SK-N-MC (cell line): Measurements from ENCODE around the gene HSD17B3.
A peak's percentile ranks its signal among the peaks of the same experiment; 100 is the strongest.

ENCODE experiments used
- DNase-seq: peaks from one replicate; pipeline ENCODE4 v3.0.0-alpha.2; 2011; ENCODE audit warnings: low read depth, low spot score
- H3K27ac ChIP-seq: fragments of 200-600 bp; sonication (generic); 2 replicates; pipeline ENCODE4 v1.5.1; 2016; ENCODE audit warnings: mixed run types
- H3K36me3 ChIP-seq: fragments of 200-600 bp; sonication (generic); 2 replicates; pipeline ENCODE4 v1.6.1; 2017; ENCODE audit warnings: antibody characterized with exemption, low read length, mixed read lengths; ENCODE audit not compliant: insufficient read depth
- H3K4me3 ChIP-seq: fragments of 200-600 bp; sonication (generic); 2 replicates; pipeline ENCODE4 v1.5.1; 2016
- H3K9ac ChIP-seq: fragments of 200-600 bp; sonication (generic); 2 replicates; pipeline ENCODE4 v1.8.0; 2017; ENCODE audit warnings: mixed run types, mixed read lengths; ENCODE audit not compliant: insufficient read length
- H3K9me3 ChIP-seq: fragments of 200-600 bp; sonication (generic); 2 replicates; pipeline ENCODE4 v1.6.1; 2017; ENCODE audit warnings: low read depth, mild to moderate bottlenecking, antibody characterized with exemption, low read length, moderate library complexity, mixed read lengths
- EZH2 ChIP-seq: fragments of 200-600 bp; sonication (generic); IDR thresholded peaks from one replicate; pipeline ENCODE4 v1.6.1; 2017; ENCODE audit warnings: antibody characterized with exemption
- FOXP2 ChIP-seq: optimal IDR thresholded peaks from 2 replicates; pipeline ENCODE3; 2011; ENCODE audit warnings: mild to moderate bottlenecking, moderate library complexity; ENCODE audit not compliant: insufficient read depth; ENCODE audit errors: extremely low read length, control extremely low read depth
- POLR2AphosphoS5 ChIP-seq: IDR thresholded peaks from 2 replicates; pipeline ENCODE4 v1.6.1; 2012; ENCODE audit warnings: mild to moderate bottlenecking, low read depth, low read length, borderline replicate concordance

HSD17B3 gene

DNA sequence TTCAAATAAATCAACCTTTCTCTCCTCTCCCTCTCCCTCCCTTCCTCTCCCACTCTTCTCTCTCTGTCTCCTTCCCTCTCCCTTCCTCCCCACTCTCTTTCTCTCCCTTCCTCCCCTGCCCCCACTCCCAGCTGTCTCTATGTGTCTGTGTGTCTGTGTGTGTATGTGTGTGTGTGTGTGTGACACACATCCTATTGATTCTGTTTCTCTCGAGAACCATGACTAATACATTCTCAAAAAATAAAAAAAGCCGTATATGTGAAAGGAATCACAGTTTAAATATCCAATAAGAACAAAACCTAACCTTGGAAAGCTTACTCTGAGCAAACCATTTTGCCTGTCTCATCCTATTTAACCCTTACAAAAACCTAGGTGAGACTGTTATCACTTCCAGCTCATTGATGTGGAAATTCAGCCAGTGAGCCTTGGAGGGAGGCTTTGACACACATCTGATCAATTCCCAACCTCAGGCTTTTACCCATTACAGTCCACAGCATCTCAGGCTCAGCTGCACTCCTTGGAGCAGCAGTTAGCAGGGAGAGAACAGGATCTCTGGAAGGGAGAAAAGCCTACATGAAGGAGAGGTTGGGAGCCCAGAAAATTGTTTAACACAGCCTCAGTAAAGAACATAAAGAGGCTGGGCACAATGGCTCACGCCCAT, 8.3 kb downstream of the HSD17B3 start:
- no peak overlapping the region for H3K9ac ChIP-seq
- no peak overlapping the region for H3K27ac ChIP-seq
- no peak overlapping the region for H3K4me3 ChIP-seq
- no peaks in the 10 kb centered on the region for H3K36me3 ChIP-seq
- TF ChIP-seq POLR2AphosphoS5 (no peak), FOXP2 (no peak), EZH2 (no peak)
- no peaks in the 10 kb centered on the region for H3K9me3 ChIP-seq
- no peak for DNase-seq

DNA sequence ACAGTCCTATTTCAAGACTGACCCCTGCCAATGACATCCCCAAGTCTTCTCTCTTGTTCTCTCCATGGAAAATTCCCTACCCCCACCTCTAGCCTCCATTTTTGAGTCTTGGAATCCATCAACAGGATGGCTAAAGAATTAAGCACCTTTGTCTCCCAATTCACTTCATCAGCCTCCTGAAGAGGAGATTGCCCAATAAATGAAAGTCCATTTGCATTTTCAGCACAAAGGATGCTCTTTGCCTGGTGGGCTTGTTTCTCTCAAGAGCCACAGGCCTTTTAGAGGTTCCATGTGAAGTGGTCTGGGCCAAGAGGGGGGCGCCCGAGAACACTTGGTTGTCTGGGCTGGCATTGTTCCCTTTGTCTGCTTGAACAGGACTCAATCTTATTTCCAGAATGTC, 12.6 kb downstream of the HSD17B3 start:
- H3K4me3 ChIP-seq: no peak overlapping the region
- no peaks in the 10 kb centered on the region for H3K9me3 ChIP-seq
- no peak overlapping the region for H3K27ac ChIP-seq
- no peak overlapping the region for H3K9ac ChIP-seq
- DNase-seq: no peak
- H3K36me3 ChIP-seq: no peaks in the 10 kb centered on the region
- TF ChIP-seq POLR2AphosphoS5: no peak

DNA sequence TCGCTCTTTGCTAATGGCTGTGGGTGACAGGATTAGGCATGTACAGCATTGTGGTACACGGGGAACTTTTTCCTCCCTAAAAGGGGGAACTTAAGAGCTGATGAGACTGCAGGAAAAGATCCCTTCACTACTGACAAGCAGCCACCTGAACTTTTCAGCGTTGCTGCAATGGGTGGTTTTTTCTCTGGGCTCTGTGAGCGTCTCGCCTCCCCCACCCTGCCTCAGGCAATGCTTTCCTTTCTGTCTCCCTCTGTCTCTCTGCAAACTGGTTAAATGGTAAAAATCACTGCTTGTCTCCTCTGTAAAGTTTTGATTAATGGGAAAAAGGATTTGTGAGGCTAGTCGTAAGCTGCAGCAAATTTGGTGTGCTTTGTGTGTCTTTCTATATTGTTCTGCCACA, 20.3 kb downstream of the HSD17B3 start:
- Histone ChIP-seq H3K4me3 (peak overlapping the region; percentile 58), H3K36me3 (no peaks in the 10 kb centered on the region)
- TF ChIP-seq FOXP2: no peak
- TF ChIP-seq POLR2AphosphoS5: no peak
- TF ChIP-seq EZH2: no peak

DNA sequence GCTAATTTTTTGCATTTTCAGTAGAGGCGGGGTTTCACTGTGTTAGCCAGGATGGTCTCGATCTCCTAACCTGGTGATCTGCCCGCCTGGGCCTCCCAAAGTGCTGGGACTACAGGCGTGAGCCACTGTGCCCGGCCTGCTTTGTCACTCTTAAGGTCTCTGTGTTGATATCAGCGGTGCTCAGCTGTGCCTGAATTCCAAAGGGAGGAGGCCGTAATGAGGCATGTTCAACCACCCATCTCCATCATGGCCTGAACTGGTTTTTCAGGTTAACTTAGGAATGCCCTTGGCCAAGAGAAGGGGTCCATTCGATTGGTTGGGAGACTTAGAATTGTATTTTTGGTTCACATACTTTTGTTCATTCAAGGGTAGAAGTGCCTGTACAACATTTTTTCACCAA, 22.0 kb downstream of the HSD17B3 start:
- Histone ChIP-seq H3K27ac (no peak overlapping the region), H3K4me3 (no peak overlapping the region), H3K9ac (no peak overlapping the region), H3K9me3 (no peaks in the 10 kb centered on the region; the same call in 1 of the 2 replicates), H3K36me3 (no peaks in the 10 kb centered on the region)
- DNase-seq: no peak
- TF ChIP-seq EZH2: no peak
- TF ChIP-seq FOXP2: no peak
- TF ChIP-seq POLR2AphosphoS5: no peak

More for the DNA sequence above, 20.3 kb downstream of the HSD17B3 start:
- H3K27ac ChIP-seq: peak overlapping the region; percentile 31; the same call in 1 of the 2 replicates
- DNase-seq: no peak
- H3K9me3 ChIP-seq: no peaks in the 10 kb centered on the region
- H3K9ac ChIP-seq: peak overlapping the region; percentile 23

DNA sequence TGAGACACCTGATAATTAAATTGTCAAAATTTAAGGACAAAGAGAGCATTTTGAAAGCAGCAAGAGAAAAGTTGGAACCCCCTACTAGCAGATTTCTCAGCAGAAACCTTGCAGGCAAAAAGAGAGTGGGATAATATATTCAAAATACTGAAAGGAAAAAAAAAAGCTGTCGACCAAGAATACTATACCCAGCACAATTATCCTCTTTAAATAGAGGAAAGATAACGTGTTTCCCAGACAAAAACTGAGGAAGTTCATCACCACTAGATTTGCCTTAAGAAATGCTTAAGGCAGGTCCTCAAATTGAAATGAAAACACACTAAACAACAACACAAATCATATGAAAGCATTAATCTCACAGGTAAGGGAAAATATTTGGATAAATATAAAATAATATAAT, 27.0 kb downstream of the HSD17B3 start:
- no peak for DNase-seq

DNA sequence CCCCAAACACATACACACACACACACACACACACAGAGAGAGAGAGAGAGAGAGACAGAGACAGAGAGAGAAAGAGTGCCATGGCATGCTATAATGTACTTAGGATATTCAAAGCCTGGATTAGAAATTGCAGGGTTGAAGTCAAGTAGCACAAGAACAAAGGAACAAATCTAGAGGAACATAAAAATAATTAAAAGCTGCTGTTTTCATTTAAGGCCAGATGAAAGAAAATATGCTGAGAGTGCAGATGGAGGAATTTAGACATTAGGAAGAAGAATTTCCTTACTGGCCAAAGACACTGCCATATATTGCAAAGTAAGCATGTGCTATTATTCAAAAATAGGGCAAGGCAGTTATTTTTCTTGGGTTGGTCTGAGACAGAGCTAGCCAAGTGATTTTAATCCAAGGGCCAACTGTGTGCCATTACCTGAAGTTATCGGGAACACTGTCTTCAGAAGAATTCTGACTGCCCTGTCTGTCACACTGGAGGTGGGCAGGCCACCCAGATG, 31.7 kb downstream of the HSD17B3 start:
- DNase-seq: no peak
- H3K36me3 ChIP-seq: no peaks in the 10 kb centered on the region
- no peak overlapping the region for H3K9ac ChIP-seq
- no peaks in the 10 kb centered on the region; the same call in 1 of the 2 replicates for H3K9me3 ChIP-seq
- H3K4me3 ChIP-seq: peak overlapping the region; percentile 21; the same call in 1 of the 2 replicates
- TF ChIP-seq POLR2AphosphoS5: no peak
- TF ChIP-seq FOXP2: no peak
- TF ChIP-seq EZH2: no peak
- peak overlapping the region; percentile 77; the same call in 1 of the 2 replicates for H3K27ac ChIP-seq

More for the DNA sequence above, 27.0 kb downstream of the HSD17B3 start:
- Histone ChIP-seq H3K36me3 (no peaks in the 10 kb centered on the region), H3K27ac (no peak overlapping the region), H3K4me3 (no peak overlapping the region), H3K9ac (no peak overlapping the region), H3K9me3 (no peaks in the 10 kb centered on the region; the same call in 1 of the 2 replicates)
- TF ChIP-seq EZH2: no peak
- TF ChIP-seq POLR2AphosphoS5: no peak
- no peak for TF ChIP-seq FOXP2

DNA sequence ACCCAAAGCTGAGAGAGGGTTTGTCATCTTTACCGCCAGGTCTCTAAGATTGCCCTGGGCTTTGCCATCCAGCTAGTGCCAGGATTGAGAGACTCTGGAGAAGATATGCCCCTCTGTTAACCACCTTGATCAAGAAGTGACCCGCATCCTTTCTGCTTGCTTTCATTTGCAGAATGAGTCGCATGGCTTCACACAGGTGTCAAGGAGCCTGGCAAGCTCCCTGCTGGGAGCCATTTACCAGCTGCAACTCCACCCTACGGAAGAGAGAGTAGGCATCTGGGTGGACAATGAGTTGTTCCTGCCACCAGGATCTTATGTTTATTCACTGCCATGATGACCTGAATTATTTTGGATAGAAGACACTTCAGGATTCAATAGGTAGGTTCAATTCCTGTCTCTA, 43.0 kb downstream of the HSD17B3 start:
- Histone ChIP-seq H3K36me3 (no peaks in the 10 kb centered on the region), H3K4me3 (no peak overlapping the region), H3K27ac (no peak overlapping the region), H3K9ac (no peak overlapping the region), H3K9me3 (no peaks in the 10 kb centered on the region)
- no peak for DNase-seq
- TF ChIP-seq FOXP2 (no peak), EZH2 (no peak), POLR2AphosphoS5 (no peak)

DNA sequence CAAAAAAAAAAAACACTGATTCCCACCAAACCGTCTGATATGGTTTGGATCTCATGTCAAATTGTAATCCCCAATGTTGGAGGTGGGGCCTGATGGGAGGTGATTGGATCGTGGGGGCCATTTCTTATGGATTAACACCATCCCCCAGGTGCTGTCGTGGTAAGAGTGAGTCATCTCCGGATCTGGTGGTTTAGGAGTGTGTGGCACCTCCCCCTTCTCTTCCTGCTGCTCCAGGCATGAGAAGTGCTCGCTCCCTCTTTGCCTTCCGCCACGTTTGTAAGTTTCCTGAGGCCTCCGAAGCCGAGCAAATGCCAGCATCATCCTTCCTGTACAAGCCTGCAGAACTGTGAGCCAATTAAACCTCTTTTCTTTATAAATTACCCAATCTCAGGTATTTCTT, 45.2 kb downstream of the HSD17B3 start:
- H3K27ac ChIP-seq: no peak overlapping the region
- no peak overlapping the region for H3K4me3 ChIP-seq
- TF ChIP-seq FOXP2 (no peak), POLR2AphosphoS5 (no peak), EZH2 (no peak)
- no peak overlapping the region for H3K9ac ChIP-seq
- no peak for DNase-seq
- no peaks in the 10 kb centered on the region for H3K9me3 ChIP-seq
- H3K36me3 ChIP-seq: no peaks in the 10 kb centered on the region

DNA sequence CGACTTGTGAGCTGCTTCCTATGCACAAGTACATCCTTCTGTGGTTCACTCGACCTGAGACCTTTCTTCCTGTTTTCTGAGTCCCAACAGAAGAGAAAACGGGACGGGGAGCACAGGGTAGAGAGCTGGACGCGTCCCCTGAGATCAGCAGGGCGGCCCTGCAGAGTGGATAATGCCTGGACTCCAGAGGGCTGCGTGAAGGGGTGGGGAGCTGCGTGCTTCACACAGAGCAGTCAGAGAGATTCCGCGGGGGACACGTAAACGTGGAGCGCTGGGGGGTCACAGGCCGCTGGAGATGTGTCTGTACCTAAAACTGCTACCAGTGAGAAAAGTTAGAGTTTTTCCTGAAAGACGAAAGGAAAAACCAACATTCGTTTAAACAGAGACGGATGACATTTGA, 46.3 kb downstream of the HSD17B3 start:
- Histone ChIP-seq H3K27ac (no peak overlapping the region), H3K9me3 (no peaks in the 10 kb centered on the region), H3K36me3 (no peaks in the 10 kb centered on the region), H3K9ac (no peak overlapping the region), H3K4me3 (no peak overlapping the region)
- TF ChIP-seq FOXP2: no peak
- TF ChIP-seq POLR2AphosphoS5: no peak
- no peak for TF ChIP-seq EZH2
- DNase-seq: no peak
